WI38 (cell line): ENCODE data around the gene MET.

Experiments
- H3K4me3 ChIP-seq: 2 replicates; pipeline ENCODE4 v1.5.1; 2011; ENCODE audit warnings: low read depth, mild to moderate bottlenecking, control low read depth, low read length
- TF ChIP-seq, protein P1 (sequence below): IDR thresholded peaks from 2 replicates; pipeline ENCODE4 v1.5.1; 2012; ENCODE audit warnings: low read depth, mild to moderate bottlenecking, control low read depth, low read length

Gene MET

DNA sequence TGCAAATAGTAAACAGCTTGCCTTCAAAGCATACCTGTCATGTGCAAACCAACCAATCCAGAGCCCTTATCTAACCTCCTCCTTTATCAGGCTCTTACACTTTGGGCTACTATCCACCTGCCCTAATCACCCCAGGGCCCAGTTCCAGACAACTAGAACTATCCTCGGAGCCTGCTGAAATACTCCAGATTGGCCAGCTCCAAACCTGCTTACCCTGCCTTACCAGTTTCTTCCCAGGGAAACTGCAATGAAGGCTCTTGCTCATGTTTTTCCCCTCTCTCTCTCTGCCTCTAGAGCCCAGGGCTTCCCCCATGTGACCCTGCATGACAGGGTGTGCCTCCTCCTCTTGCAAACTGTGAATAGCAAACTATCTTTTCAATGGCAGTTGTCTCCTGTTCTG lies 109.0 kb downstream of the MET start:
- no peak overlapping the region for H3K4me3 ChIP-seq
- TF ChIP-seq, protein P1, sequence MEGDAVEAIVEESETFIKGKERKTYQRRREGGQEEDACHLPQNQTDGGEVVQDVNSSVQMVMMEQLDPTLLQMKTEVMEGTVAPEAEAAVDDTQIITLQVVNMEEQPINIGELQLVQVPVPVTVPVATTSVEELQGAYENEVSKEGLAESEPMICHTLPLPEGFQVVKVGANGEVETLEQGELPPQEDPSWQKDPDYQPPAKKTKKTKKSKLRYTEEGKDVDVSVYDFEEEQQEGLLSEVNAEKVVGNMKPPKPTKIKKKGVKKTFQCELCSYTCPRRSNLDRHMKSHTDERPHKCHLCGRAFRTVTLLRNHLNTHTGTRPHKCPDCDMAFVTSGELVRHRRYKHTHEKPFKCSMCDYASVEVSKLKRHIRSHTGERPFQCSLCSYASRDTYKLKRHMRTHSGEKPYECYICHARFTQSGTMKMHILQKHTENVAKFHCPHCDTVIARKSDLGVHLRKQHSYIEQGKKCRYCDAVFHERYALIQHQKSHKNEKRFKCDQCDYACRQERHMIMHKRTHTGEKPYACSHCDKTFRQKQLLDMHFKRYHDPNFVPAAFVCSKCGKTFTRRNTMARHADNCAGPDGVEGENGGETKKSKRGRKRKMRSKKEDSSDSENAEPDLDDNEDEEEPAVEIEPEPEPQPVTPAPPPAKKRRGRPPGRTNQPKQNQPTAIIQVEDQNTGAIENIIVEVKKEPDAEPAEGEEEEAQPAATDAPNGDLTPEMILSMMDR = no peak

GRCh38 chr7:116781584-116781983 lies 109.6 kb downstream of the MET start:
- no peak overlapping the region for H3K4me3 ChIP-seq
- TF ChIP-seq, protein P1 = no peak

GRCh38 chr7:116782177-116782711 lies 110.2 kb downstream of the MET start:
- H3K4me3 ChIP-seq = no peak overlapping the region
- TF ChIP-seq, protein P1 = no peak

GRCh38 chr7:116783666-116784318 lies 111.8 kb downstream of the MET start:
- H3K4me3 ChIP-seq = no peak overlapping the region
- TF ChIP-seq, protein P1 = no peak

- TF ChIP-seq, protein P1 = no peak
- no peak overlapping the region for H3K4me3 ChIP-seq
Observed at GRCh38 chr7:116784647-116785046, 112.7 kb downstream of the MET start.

DNA sequence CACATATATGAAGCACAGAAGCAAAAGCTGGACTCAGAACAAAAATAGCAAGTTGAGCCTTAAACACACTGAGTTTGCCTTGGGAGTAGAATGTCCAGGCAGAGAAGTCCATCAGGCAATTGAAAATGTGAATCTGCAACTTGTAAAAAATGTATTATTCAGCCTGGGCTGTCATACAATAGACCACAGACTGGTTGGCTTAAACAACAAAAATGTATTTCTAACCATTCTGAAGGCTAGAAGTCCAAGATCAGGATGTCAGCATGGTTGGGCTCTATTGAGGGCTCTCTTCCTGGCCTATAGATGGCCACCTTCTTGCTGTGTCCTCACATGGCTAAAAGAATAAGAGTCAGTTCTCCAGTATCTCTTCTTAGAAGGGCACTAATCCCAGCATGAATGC lies 113.8 kb downstream of the MET start:
- H3K4me3 ChIP-seq = no peak overlapping the region
- TF ChIP-seq, protein P1 = no peak

DNA sequence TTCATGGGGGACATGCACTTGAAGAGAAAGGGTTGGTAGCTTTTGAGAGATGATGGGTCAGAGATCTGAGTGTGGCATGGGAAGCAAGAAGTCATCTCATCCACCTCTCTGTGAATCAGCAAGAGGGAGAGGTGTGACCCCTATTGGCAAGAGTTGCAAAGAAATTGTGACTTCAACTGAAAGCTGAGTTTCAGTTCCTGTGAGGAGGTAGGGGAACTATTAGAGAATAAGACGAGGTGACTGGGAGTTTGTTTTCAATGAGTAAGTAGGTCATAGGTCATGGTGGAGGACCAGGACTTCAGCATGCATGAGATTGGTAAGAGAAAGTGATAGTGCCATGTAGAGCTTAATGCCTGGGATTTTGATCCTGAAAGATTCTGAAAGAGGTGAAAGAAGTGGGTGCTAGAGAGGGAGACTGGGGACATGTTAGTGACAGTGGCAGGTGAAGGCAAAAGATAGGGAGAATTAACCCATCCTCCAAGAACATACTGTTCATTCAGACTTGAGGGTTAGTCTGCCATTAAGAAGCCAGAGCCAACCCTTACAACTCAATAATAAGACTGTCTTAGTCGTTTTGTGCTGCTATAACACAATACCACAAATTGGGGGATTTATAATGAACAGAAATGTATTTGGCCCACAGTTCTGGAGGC lies 114.9 kb downstream of the MET start:
- no peak overlapping the region for H3K4me3 ChIP-seq
- TF ChIP-seq, protein P1 = no peak
